Caco-2 (cell line): Measurements from ENCODE around the gene SCYGR8. TPM values are rescaled to one million over a fixed set of nuclear protein-coding genes. Genes with fewer than 3 reads are reported as not detected.

Experiments
- BruUV-seq: library from RNA; stranded (reverse); fragments of 400-500 nt; replicated peaks from 2 replicates; lab custom pipeline; 2021; lab: Mats Ljungman, UMichigan
- CTCF ChIA-PET: fragments of 300-600 bp; sonication (Branson Sonifier 250); formaldehyde crosslinking; loops from one replicate; lab custom pipeline; 2022; ENCODE audit warnings: antibody characterized with exemption; lab: Charles Lee
- POLR2A ChIA-PET: fragments of 300-600 bp; sonication (Branson Sonifier 250); formaldehyde crosslinking; loops from one replicate; lab custom pipeline; 2022; ENCODE audit warnings: antibody characterized with exemption; lab: Charles Lee
- DNase-seq, 2 experiments: peaks; one replicate each; pipeline versions ENCODE4 v3.0.0 to v3.0.0-alpha.2; 2020 to 2022
- H3K27me3 ChIP-seq: replicated peaks from 2 replicates; pipeline ENCODE4 v1.6.0; 2011; ENCODE audit warnings: low read length; ENCODE audit not compliant: control insufficient read depth, insufficient read depth
- H3K36me3 ChIP-seq: 2 replicates; pipeline ENCODE4 v1.5.1; 2011; ENCODE audit warnings: low read length; ENCODE audit not compliant: control insufficient read depth, insufficient read depth
- H3K4me1 ChIP-seq: fragments of 250-450 bp; sonication (Bioruptor Pico); 2 replicates; pipeline ENCODE4 v1.5.1; 2020; ENCODE audit warnings: mild to moderate bottlenecking
- H3K4me3 ChIP-seq: 2 replicates; pipeline ENCODE4 v1.5.1; 2011; ENCODE audit warnings: low read depth, mild to moderate bottlenecking, control low read depth, low read length
- H3K9me3 ChIP-seq: fragments of 250-450 bp; sonication (Bioruptor Pico); 2 replicates; pipeline ENCODE4 v1.5.1; 2020; ENCODE audit warnings: mild to moderate bottlenecking, moderate library complexity
- H3K27ac Mint-ChIP-seq: one replicate; pipeline ENCODE4 v1.8.0; 2022; ENCODE audit warnings: mixed read lengths; ENCODE audit not compliant: unreplicated experiment
- H3K27me3 Mint-ChIP-seq: one replicate; pipeline ENCODE4 v1.8.0; 2022; ENCODE audit warnings: mixed read lengths; ENCODE audit not compliant: insufficient read depth, unreplicated experiment
- H3K36me3 Mint-ChIP-seq: one replicate; pipeline ENCODE4 v1.8.0; 2022; ENCODE audit warnings: mild to moderate bottlenecking, mixed read lengths; ENCODE audit not compliant: insufficient read depth, unreplicated experiment
- H3K4me1 Mint-ChIP-seq: one replicate; pipeline ENCODE4 v1.8.0; 2022; ENCODE audit warnings: low read depth, mixed read lengths; ENCODE audit not compliant: unreplicated experiment
- H3K4me3 Mint-ChIP-seq: one replicate; pipeline ENCODE4 v1.8.0; 2022; ENCODE audit warnings: mild to moderate bottlenecking, moderate library complexity, mixed read lengths; ENCODE audit not compliant: unreplicated experiment
- H3K9me3 Mint-ChIP-seq: one replicate; pipeline ENCODE4 v1.8.0; 2022; ENCODE audit warnings: mixed read lengths; ENCODE audit not compliant: unreplicated experiment
- CTCF ChIP-seq, 2 experiments: fragments of 200-600 bp in 1 of 2; IDR thresholded peaks; 1 replicate in 1 of 2; 2 replicates in 1 of 2; pipeline versions ENCODE4 v1.5.1 to v1.8.0; 2011 to 2022; ENCODE audit warnings: antibody characterized with exemption in 1 of 2, control low read depth in 1 of 2, inconsistent platforms in 1 of 2, low read depth in 1 of 2, low read length in 1 of 2, mild to moderate bottlenecking in 1 of 2, moderate library complexity in 1 of 2; ENCODE audit not compliant: insufficient read depth in 1 of 2, severe bottlenecking in 1 of 2, unreplicated experiment in 1 of 2
- intact Hi-C: fragments of 100-400 bp; cut with micrococcal nuclease; formaldehyde crosslinking; loops from one replicate; pipeline ENCODE4 v1.10.0; 2022; ENCODE audit not compliant: unreplicated experiment
- total RNA-seq: library from RNA; stranded (reverse); gene quantifications from 2 replicates; pipeline ENCODE4 v1.2.3, GENCODE V29; 2022

The SCYGR8 gene
- total RNA-seq, 1 experiment from 2014 or later: not detected

- POLR2A ChIA-PET: no interaction called here
- peaks cover 2% of the 10 kb centered on the region; the same call in 1 of the 2 replicates for H3K36me3 ChIP-seq
- H3K27me3 ChIP-seq: no peaks in the 10 kb centered on the region
- no peak for TF ChIP-seq CTCF (IDR thresholded peaks at IDR 0.05; ENCODE audit: insufficient read depth in 1 of 2, low read depth in 1 of 2, low read length in 1 of 2, severe bottlenecking in 1 of 2, unreplicated experiment in 1 of 2)
- Mint-ChIP-seq H3K4me3 (no peak overlapping the region), H3K36me3 (peaks cover 83% of the 10 kb centered on the region), H3K27ac (no peak overlapping the region), H3K4me1 (peaks cover 28% of the 10 kb centered on the region), H3K27me3 (no peaks in the 10 kb centered on the region), H3K9me3 (no peaks in the 10 kb centered on the region)
- H3K9me3 ChIP-seq: no peaks in the 10 kb centered on the region
- peaks cover 36% of the 10 kb centered on the region for H3K4me1 ChIP-seq
- no TSS peak for BruUV-seq
- intact Hi-C loops: no loop called here
- CTCF ChIA-PET: no interaction called here
- H3K4me3 ChIP-seq: no peak overlapping the region
- DNase-seq: no peak
These were observed 38.3 kb upstream of the SCYGR8 start for GRCh38 chr2:227707390-227707789.

- Mint-ChIP-seq H3K36me3 (peaks cover 79% of the 10 kb centered on the region), H3K4me1 (peaks cover 4% of the 10 kb centered on the region), H3K4me3 (no peak overlapping the region), H3K27me3 (no peaks in the 10 kb centered on the region), H3K9me3 (no peaks in the 10 kb centered on the region), H3K27ac (no peak overlapping the region)
- intact Hi-C loops: no loop called here
- no peak overlapping the region for H3K4me3 ChIP-seq
- peaks cover 20% of the 10 kb centered on the region for H3K4me1 ChIP-seq
- POLR2A ChIA-PET: interaction anchor here (0.5 kb wide), 1 partner anchor 50 kb away, joined by 7 read pairs; no protein-coding TSS in a partner anchor
- no peaks in the 10 kb centered on the region; the same call in 1 of the 2 replicates for H3K36me3 ChIP-seq
- BruUV-seq: no TSS peak
- no peak for TF ChIP-seq CTCF (IDR thresholded peaks at IDR 0.05; ENCODE audit: insufficient read depth in 1 of 2, low read depth in 1 of 2, low read length in 1 of 2, severe bottlenecking in 1 of 2, unreplicated experiment in 1 of 2)
- H3K9me3 ChIP-seq: no peaks in the 10 kb centered on the region
- H3K27me3 ChIP-seq: no peaks in the 10 kb centered on the region
- CTCF ChIA-PET: no interaction called here
- no peak for DNase-seq
These were observed 34.7 kb upstream of the SCYGR8 start for GRCh38 chr2:227710986-227711385.

- Mint-ChIP-seq H3K9me3 (no peaks in the 10 kb centered on the region), H3K4me1 (peaks cover 7% of the 10 kb centered on the region), H3K36me3 (peaks cover 69% of the 10 kb centered on the region), H3K4me3 (no peak overlapping the region), H3K27ac (no peak overlapping the region), H3K27me3 (no peaks in the 10 kb centered on the region)
- no peak for TF ChIP-seq CTCF (IDR thresholded peaks at IDR 0.05; ENCODE audit: insufficient read depth in 1 of 2, low read depth in 1 of 2, low read length in 1 of 2, severe bottlenecking in 1 of 2, unreplicated experiment in 1 of 2)
- POLR2A ChIA-PET: interaction anchor here (0.6 kb wide), 1 partner anchor 167 kb away, joined by 5 read pairs; no protein-coding TSS in a partner anchor
- intact Hi-C loops: no loop called here
- CTCF ChIA-PET: interaction anchor here (0.9 kb wide), 1 partner anchor 10 kb away, joined by 4 read pairs; no protein-coding TSS in a partner anchor
- no TSS peak for BruUV-seq
- Histone ChIP-seq H3K36me3 (no peaks in the 10 kb centered on the region; the same call in 1 of the 2 replicates), H3K4me1 (peaks cover 11% of the 10 kb centered on the region; the same call in 1 of the 2 replicates), H3K9me3 (no peaks in the 10 kb centered on the region), H3K27me3 (no peaks in the 10 kb centered on the region), H3K4me3 (no peak overlapping the region)
- DNase-seq: peak; percentile 28 to 48
These were observed 32.4 kb upstream of the SCYGR8 start for GRCh38 chr2:227713291-227713690.
